Upper lobe of left lung (tissue), 4 donors: ENCODE results near the gene GCDH.

ENCODE experiments used
- EP300 ChIP-seq, 4 donors: sonication (generic); formaldehyde crosslinking; IDR thresholded peaks; one replicate each; pipeline ENCODE4 v1.5.1; 2017; ENCODE audit warnings: antibody characterized with exemption in 4 of 4, control low read depth in 2 of 4
- POLR2A ChIP-seq, 4 donors: fragments of 450-650 bp; IDR thresholded peaks; one replicate each; pipeline ENCODE4 v1.5.1; 2016 to 2017; ENCODE audit warnings: antibody characterized with exemption in 4 of 4, mild to moderate bottlenecking in 2 of 4
- POLR2AphosphoS5 ChIP-seq, 2 donors: sonication (generic); formaldehyde crosslinking; IDR thresholded peaks; one replicate each; pipeline ENCODE4 v1.5.1; 2017; ENCODE audit warnings: antibody characterized with exemption in 2 of 2
- TF ChIP-seq, protein P1 (sequence below), 6 experiments: fragments of 450-650 bp in 4 of 6; fragments of 200-600 bp in 2 of 6; sonication (generic) in 2 of 6; IDR thresholded peaks; one replicate each; pipeline ENCODE4 v1.5.1; 2016 to 2019; ENCODE audit warnings: antibody characterized with exemption in 6 of 6

DNA sequence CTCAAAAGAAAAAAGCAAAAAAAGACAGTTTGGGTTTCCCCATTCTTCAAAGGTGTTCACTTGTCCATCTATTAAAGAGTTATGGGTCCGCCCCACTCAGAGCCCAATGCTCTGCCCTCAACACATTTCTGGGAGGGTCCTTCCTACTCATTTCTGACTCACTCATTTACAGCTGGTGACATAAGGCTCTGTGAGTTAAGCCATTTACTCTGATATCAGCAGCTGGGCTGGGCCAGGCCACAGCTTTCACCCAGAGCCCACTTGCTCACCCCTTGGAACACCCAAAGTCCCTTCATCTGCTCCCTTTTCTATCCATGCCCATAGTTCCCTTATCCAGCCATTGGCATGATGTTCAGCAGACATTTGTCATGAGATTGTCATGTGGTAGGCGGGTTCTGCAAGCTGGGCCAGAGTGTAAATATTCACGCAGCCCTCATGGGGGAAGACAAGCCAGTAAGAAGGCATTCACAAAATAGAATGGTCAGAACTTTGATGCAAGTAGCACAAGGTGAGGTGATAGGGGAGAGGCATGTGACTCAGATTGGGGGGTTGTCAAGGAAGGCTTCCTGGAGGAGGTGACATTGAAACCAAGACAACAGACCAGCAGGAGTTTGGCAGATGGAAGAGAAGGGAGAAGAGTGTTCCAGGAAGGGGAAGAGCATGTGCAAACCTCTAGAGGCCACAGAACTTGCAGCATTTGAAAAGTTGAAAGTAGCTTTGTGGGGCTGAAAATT is 46.8 kb upstream of the GCDH start:
- no peak for TF ChIP-seq POLR2AphosphoS5 (IDR thresholded peaks at IDR 0.05)
- no peak for TF ChIP-seq EP300 (IDR thresholded peaks at IDR 0.05)
- TF ChIP-seq, protein P1, sequence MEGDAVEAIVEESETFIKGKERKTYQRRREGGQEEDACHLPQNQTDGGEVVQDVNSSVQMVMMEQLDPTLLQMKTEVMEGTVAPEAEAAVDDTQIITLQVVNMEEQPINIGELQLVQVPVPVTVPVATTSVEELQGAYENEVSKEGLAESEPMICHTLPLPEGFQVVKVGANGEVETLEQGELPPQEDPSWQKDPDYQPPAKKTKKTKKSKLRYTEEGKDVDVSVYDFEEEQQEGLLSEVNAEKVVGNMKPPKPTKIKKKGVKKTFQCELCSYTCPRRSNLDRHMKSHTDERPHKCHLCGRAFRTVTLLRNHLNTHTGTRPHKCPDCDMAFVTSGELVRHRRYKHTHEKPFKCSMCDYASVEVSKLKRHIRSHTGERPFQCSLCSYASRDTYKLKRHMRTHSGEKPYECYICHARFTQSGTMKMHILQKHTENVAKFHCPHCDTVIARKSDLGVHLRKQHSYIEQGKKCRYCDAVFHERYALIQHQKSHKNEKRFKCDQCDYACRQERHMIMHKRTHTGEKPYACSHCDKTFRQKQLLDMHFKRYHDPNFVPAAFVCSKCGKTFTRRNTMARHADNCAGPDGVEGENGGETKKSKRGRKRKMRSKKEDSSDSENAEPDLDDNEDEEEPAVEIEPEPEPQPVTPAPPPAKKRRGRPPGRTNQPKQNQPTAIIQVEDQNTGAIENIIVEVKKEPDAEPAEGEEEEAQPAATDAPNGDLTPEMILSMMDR (IDR thresholded peaks at IDR 0.05): no peak
- no peak for TF ChIP-seq POLR2A (IDR thresholded peaks at IDR 0.05)
